ENCODE measurements around the gene ARL2.
"Not testable (repeated sequence)": the region's sequence is repeated elsewhere in the genome, so short reads cannot be mapped to it uniquely, and the experiment has no call there.

DNA sequence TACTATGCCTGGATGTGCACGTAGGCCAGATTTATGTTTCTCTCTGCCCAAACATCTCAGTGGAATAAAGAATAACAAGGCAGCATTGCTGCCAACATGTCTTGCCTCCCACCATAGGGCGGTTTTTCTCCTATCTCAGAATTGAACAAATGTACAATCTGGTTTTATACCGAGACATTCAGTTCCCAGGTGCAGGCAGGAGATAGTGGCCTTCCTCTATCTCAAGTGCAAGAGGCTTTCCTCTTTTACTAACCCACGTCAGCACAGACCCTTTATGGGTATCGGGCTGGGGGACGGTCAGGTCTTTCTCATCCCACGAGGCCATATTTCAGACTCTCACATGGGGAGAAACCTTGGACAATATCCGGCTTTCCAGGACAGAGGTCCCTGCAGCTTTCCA is 9.5 kb downstream of the ARL2 start:
- not testable (repeated sequence) for TF ChIP-seq EZH2 (IDR thresholded peaks at IDR 0.05; ENCODE audit: borderline replicate concordance, low read length)
- TF ChIP-seq, protein P1, sequence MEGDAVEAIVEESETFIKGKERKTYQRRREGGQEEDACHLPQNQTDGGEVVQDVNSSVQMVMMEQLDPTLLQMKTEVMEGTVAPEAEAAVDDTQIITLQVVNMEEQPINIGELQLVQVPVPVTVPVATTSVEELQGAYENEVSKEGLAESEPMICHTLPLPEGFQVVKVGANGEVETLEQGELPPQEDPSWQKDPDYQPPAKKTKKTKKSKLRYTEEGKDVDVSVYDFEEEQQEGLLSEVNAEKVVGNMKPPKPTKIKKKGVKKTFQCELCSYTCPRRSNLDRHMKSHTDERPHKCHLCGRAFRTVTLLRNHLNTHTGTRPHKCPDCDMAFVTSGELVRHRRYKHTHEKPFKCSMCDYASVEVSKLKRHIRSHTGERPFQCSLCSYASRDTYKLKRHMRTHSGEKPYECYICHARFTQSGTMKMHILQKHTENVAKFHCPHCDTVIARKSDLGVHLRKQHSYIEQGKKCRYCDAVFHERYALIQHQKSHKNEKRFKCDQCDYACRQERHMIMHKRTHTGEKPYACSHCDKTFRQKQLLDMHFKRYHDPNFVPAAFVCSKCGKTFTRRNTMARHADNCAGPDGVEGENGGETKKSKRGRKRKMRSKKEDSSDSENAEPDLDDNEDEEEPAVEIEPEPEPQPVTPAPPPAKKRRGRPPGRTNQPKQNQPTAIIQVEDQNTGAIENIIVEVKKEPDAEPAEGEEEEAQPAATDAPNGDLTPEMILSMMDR (IDR thresholded peaks at IDR 0.05; ENCODE audit: low read length), result not testable (repeated sequence)
